ENCODE measurements around the gene ESR2.

- TF ChIP-seq CTCF (IDR thresholded peaks at IDR 0.05) (no peak), POLR2A (IDR thresholded peaks at IDR 0.05) (no peak), POLR2AphosphoS5 (IDR thresholded peaks at IDR 0.05; ENCODE audit: insufficient read depth in 1 of 2, low read depth in 1 of 2) (peak in 1 of 2 donors; percentile 72)
These were observed 84.6 kb downstream of the ESR2 start for GRCh38 chr14:64209444-64210131.
